ENCODE data around the gene KCNIP1.

- TF ChIP-seq POLR2AphosphoS5 (IDR thresholded peaks at IDR 0.05) (no peak), CTCF (IDR thresholded peaks at IDR 0.05) (no peak)
These were observed 9.8 kb upstream of the KCNIP1 start for GRCh38 chr5:170494041-170494440.
